OCI-LY3 (cell line): ENCODE results near the gene UBE2E2.

Source experiments
- H2AFZ ChIP-seq: fragments of 200-600, 300-600 bp; shearing (Covaris generic); 2 replicates; pipeline ENCODE4 v1.6.0; 2014; ENCODE audit warnings: antibody characterized with exemption, low read depth, low read length
- H3K27ac ChIP-seq: fragments of 200-600, 300-600 bp; sonication (generic); 2 replicates; pipeline ENCODE4 v1.5.1; 2014; ENCODE audit warnings: mild to moderate bottlenecking, low read length, moderate library complexity, mixed read lengths
- H3K27me3 ChIP-seq: fragments of 200-600, 300-600 bp; sonication (generic); 2 replicates; pipeline ENCODE4 v1.6.1; 2014; ENCODE audit warnings: low read depth, low read length, mixed read lengths
- H3K36me3 ChIP-seq: fragments of 200-600, 300-600 bp; sonication (generic); replicated peaks from 2 replicates; pipeline ENCODE3; 2014; ENCODE audit warnings: low read depth, low read length, mixed read lengths
- H3K4me1 ChIP-seq: fragments of 300-600, 200-600 bp; sonication (generic); 2 replicates; pipeline ENCODE4 v1.6.1; 2014; ENCODE audit warnings: low read length, mixed read lengths
- H3K4me2 ChIP-seq: fragments of 200-600, 300-600 bp; sonication (generic); 2 replicates; pipeline ENCODE4 v1.6.1; 2014; ENCODE audit warnings: low read length, mixed read lengths
- H3K4me3 ChIP-seq: fragments of 300-600, 200-600 bp; sonication (generic); 2 replicates; pipeline ENCODE4 v1.5.1; 2014; ENCODE audit warnings: antibody characterized with exemption, mild to moderate bottlenecking, low read length, moderate library complexity
- H3K79me2 ChIP-seq: fragments of 300-600, 200-600 bp; shearing (Covaris generic); 2 replicates; pipeline ENCODE4 v1.6.1; 2014; ENCODE audit warnings: mild to moderate bottlenecking, low read length, mixed read lengths
- H3K9ac ChIP-seq: fragments of 300-600, 200-600 bp; shearing (Covaris generic); 2 replicates; pipeline ENCODE4 v1.6.0; 2014; ENCODE audit warnings: mild to moderate bottlenecking, low read length, moderate library complexity
- H3K9me3 ChIP-seq: fragments of 200-600, 300-600 bp; shearing (Covaris generic); 2 replicates; pipeline ENCODE4 v1.6.1; 2014; ENCODE audit warnings: low read length, mixed read lengths; ENCODE audit not compliant: insufficient read depth
- H4K20me1 ChIP-seq: fragments of 200-600, 300-600 bp; sonication (generic); 2 replicates; pipeline ENCODE4 v1.6.1; 2016; ENCODE audit warnings: low read length, mixed read lengths; ENCODE audit not compliant: insufficient read depth
- CTCF ChIP-seq: fragments of 200-600, 300-600 bp; sonication (generic); IDR thresholded peaks from 2 replicates; pipeline ENCODE4 v1.5.1; 2014; ENCODE audit warnings: antibody characterized with exemption, low read length, low read depth
- EZH2phosphoT487 ChIP-seq: fragments of 200-600 bp; shearing (Covaris generic); IDR thresholded peaks from 2 replicates; pipeline ENCODE4 v1.6.1; 2018; ENCODE audit warnings: antibody characterized with exemption, mixed run types, low read depth

UBE2E2 gene

GRCh38 chr3:23314981-23315762 is 112.0 kb downstream of the UBE2E2 start:
- Histone ChIP-seq H4K20me1 (peaks cover 4% of the 10 kb centered on the region; the same call in 1 of the 2 replicates), H3K27me3 (no peaks in the 10 kb centered on the region), H3K9me3 (no peaks in the 10 kb centered on the region), H2AFZ (no peak overlapping the region), H3K9ac (no peak overlapping the region), H3K27ac (no peak overlapping the region), H3K4me3 (no peak overlapping the region), H3K4me1 (no peaks in the 10 kb centered on the region), H3K36me3 (peaks cover 12% of the 10 kb centered on the region), H3K79me2 (peaks cover 34% of the 10 kb centered on the region), H3K4me2 (no peak overlapping the region)
- TF ChIP-seq EZH2phosphoT487 (no peak), CTCF (no peak)

DNA sequence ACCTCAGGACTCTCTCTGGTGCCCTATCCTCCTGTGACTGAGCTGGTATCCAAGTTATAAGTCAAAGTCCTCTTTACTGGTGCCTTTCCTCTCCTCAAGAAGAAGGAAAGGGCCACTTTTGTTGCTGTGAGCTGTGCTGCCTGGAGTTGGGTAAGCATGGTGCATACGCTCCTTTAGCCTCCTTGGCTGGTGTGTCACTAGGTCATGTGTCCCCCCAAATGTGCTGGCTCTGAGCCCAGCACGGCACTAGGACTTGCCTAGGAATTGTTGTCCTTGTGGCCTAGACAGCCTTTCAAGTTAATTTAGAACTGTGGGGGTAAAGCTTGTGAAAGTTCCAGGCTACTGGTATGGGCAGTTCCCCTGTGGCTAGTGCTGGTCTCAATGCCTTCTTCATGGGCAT is 113.8 kb downstream of the UBE2E2 start:
- Histone ChIP-seq H3K27ac (no peak overlapping the region), H3K36me3 (peaks cover 9% of the 10 kb centered on the region), H3K4me1 (no peaks in the 10 kb centered on the region), H4K20me1 (peaks cover 20% of the 10 kb centered on the region), H3K79me2 (peaks cover 48% of the 10 kb centered on the region), H3K4me2 (no peak overlapping the region), H3K9me3 (no peaks in the 10 kb centered on the region), H3K27me3 (no peaks in the 10 kb centered on the region), H3K9ac (no peak overlapping the region), H2AFZ (no peak overlapping the region), H3K4me3 (no peak overlapping the region)
- TF ChIP-seq CTCF (no peak), EZH2phosphoT487 (no peak)

GRCh38 chr3:23319366-23320312 is 116.5 kb downstream of the UBE2E2 start:
- peaks cover 9% of the 10 kb centered on the region for H3K36me3 ChIP-seq
- TF ChIP-seq EZH2phosphoT487 (no peak), CTCF (no peak)
- no peaks in the 10 kb centered on the region for H3K27me3 ChIP-seq
- H3K4me2 ChIP-seq: no peak overlapping the region
- H3K4me3 ChIP-seq: no peak overlapping the region
- H3K4me1 ChIP-seq: peaks cover 3% of the 10 kb centered on the region
- no peaks in the 10 kb centered on the region for H3K9me3 ChIP-seq
- no peak overlapping the region for H3K27ac ChIP-seq
- H4K20me1 ChIP-seq: peaks cover 31% of the 10 kb centered on the region
- no peak overlapping the region for H2AFZ ChIP-seq
- no peak overlapping the region for H3K9ac ChIP-seq
- H3K79me2 ChIP-seq: peaks cover 43% of the 10 kb centered on the region
